H9 (cell line): ENCODE results near the gene LRMDA. TPM values are rescaled to one million over a fixed set of nuclear protein-coding genes. Genes with fewer than 3 reads are reported as not detected.

ENCODE experiments used
- DNase-seq: peaks from one replicate; pipeline ENCODE4 v3.0.0-alpha.2; 2017
- H2AFZ ChIP-seq: one replicate; pipeline ENCODE4 v1.6.1; 2013; ENCODE audit warnings: mild to moderate bottlenecking, low read length, control low read depth, moderate library complexity
- H2AK5ac ChIP-seq: 2 replicates; pipeline ENCODE4 v1.6.1; 2013; ENCODE audit warnings: low read length, control low read depth, mixed read lengths; ENCODE audit not compliant: insufficient read length
- H2BK120ac ChIP-seq: one replicate; pipeline ENCODE4 v1.6.1; 2013; ENCODE audit warnings: low read depth, mild to moderate bottlenecking, low read length, control low read depth, inconsistent platforms; ENCODE audit not compliant: poor library complexity, severe bottlenecking
- H2BK12ac ChIP-seq: 2 replicates; pipeline ENCODE4 v1.6.1; 2013; ENCODE audit warnings: low read length, control low read depth, mixed read lengths, low read depth; ENCODE audit not compliant: insufficient read length
- H2BK15ac ChIP-seq: 2 replicates; pipeline ENCODE4 v1.6.1; 2013; ENCODE audit warnings: low read depth, low read length, control low read depth
- H2BK20ac ChIP-seq: one replicate; pipeline ENCODE4 v1.6.1; 2013; ENCODE audit warnings: low read depth, mild to moderate bottlenecking, low read length, control low read depth, inconsistent platforms; ENCODE audit not compliant: poor library complexity, severe bottlenecking
- H2BK5ac ChIP-seq: 2 replicates; pipeline ENCODE4 v1.6.1; 2013; ENCODE audit warnings: low read length, control low read depth, mixed read lengths; ENCODE audit not compliant: insufficient read length
- H3K14ac ChIP-seq: 2 replicates; pipeline ENCODE4 v1.6.1; 2013; ENCODE audit warnings: low read length, control low read depth; ENCODE audit not compliant: insufficient read depth
- H3K18ac ChIP-seq: 2 replicates; pipeline ENCODE4 v1.6.1; 2013; ENCODE audit warnings: low read depth, mild to moderate bottlenecking, mixed read lengths, low read length, control low read depth; ENCODE audit not compliant: insufficient read length
- H3K23ac ChIP-seq: 2 replicates; pipeline ENCODE4 v1.6.1; 2013; ENCODE audit warnings: low read length, control low read depth, mixed read lengths, low read depth; ENCODE audit not compliant: insufficient read length
- H3K23me2 ChIP-seq: 2 replicates; pipeline ENCODE4 v1.6.1; 2013; ENCODE audit warnings: low read depth, mild to moderate bottlenecking, mixed read lengths, low read length, control low read depth; ENCODE audit not compliant: insufficient read length, poor library complexity, severe bottlenecking
- H3K27ac ChIP-seq: 2 replicates; pipeline ENCODE4 v1.5.1; 2013; ENCODE audit warnings: low read length, control low read depth, mixed read lengths, low read depth; ENCODE audit not compliant: insufficient read length
- H3K27me3 ChIP-seq: 2 replicates; pipeline ENCODE4 v1.6.1; 2013; ENCODE audit warnings: low read length, control low read depth, inconsistent platforms; ENCODE audit not compliant: insufficient read depth
- H3K4ac ChIP-seq: 2 replicates; pipeline ENCODE4 v1.6.1; 2013; ENCODE audit warnings: low read depth, mild to moderate bottlenecking, control low read depth, inconsistent platforms, low read length, moderate library complexity
- H3K4me1 ChIP-seq: 2 replicates; pipeline ENCODE4 v1.6.1; 2013; ENCODE audit warnings: low read length, control low read depth, inconsistent platforms; ENCODE audit not compliant: insufficient read depth
- H3K4me2 ChIP-seq: 2 replicates; pipeline ENCODE4 v1.6.1; 2013; ENCODE audit warnings: low read length, control low read depth, mixed read lengths; ENCODE audit not compliant: insufficient read length, insufficient read depth
- H3K56ac ChIP-seq: 2 replicates; pipeline ENCODE4 v1.6.1; 2013; ENCODE audit warnings: low read depth, mild to moderate bottlenecking, mixed read lengths, low read length, control low read depth; ENCODE audit not compliant: insufficient read length
- H3K79me1 ChIP-seq: 2 replicates; pipeline ENCODE4 v1.6.1; 2013; ENCODE audit warnings: low read depth, mild to moderate bottlenecking, moderate library complexity, low read length, control low read depth, inconsistent platforms; ENCODE audit not compliant: insufficient read depth, poor library complexity, severe bottlenecking
- H3K79me2 ChIP-seq: 2 replicates; pipeline ENCODE4 v1.6.1; 2013; ENCODE audit warnings: low read length, control low read depth, inconsistent platforms; ENCODE audit not compliant: insufficient read depth
- H3K9ac ChIP-seq: 2 replicates; pipeline ENCODE4 v1.6.1; 2013; ENCODE audit warnings: low read length, control low read depth, mixed read lengths; ENCODE audit not compliant: insufficient read length; ENCODE audit errors: extremely low read depth
- H3K9me3 ChIP-seq: one replicate; pipeline ENCODE4 v1.6.1; 2013; ENCODE audit warnings: low read depth, low read length, inconsistent platforms; ENCODE audit not compliant: control insufficient read depth
- H3T11ph ChIP-seq: one replicate; pipeline ENCODE4 v1.6.1; 2013; ENCODE audit warnings: mild to moderate bottlenecking, low read length, control low read depth, inconsistent platforms
- H4K20me1 ChIP-seq: one replicate; pipeline ENCODE4 v1.6.1; 2013; ENCODE audit not compliant: control insufficient read depth, insufficient read length, insufficient read depth
- H4K5ac ChIP-seq: 2 replicates; pipeline ENCODE4 v1.6.1; 2013; ENCODE audit warnings: low read depth, mild to moderate bottlenecking, mixed read lengths, low read length, control low read depth; ENCODE audit not compliant: insufficient read length
- H4K8ac ChIP-seq: replicated peaks from 2 replicates; pipeline ENCODE4 v1.6.1; 2013; ENCODE audit warnings: low read length, control low read depth, mixed read lengths, low read depth; ENCODE audit not compliant: insufficient read length
- H4K91ac ChIP-seq: 2 replicates; pipeline ENCODE4 v1.6.1; 2013; ENCODE audit warnings: low read depth, mild to moderate bottlenecking, moderate library complexity, mixed read lengths, low read length, control low read depth; ENCODE audit not compliant: insufficient read length
- H3K27ac Mint-ChIP-seq, 3 experiments: 2 replicates in 2 of 3; 3 replicates in 1 of 3; pipeline ENCODE4 v1.8.0; 2020 to 2021; ENCODE audit warnings: mixed read lengths in 3 of 3, mild to moderate bottlenecking in 1 of 3, moderate library complexity in 1 of 3
- H3K27me3 Mint-ChIP-seq: 2 replicates; pipeline ENCODE4 v1.8.0; 2021; ENCODE audit warnings: low read depth, mild to moderate bottlenecking, moderate library complexity, mixed read lengths
- H3K36me3 Mint-ChIP-seq, 3 experiments: 2 replicates in 2 of 3; 3 replicates in 1 of 3; pipeline ENCODE4 v1.8.0; 2020 to 2021; ENCODE audit warnings: low read depth in 3 of 3, mixed read lengths in 3 of 3; ENCODE audit not compliant: insufficient read depth in 1 of 3
- H3K4me1 Mint-ChIP-seq, 2 experiments: 2 replicates each; pipeline ENCODE4 v1.8.0; 2020; ENCODE audit warnings: mixed read lengths in 2 of 2
- H3K4me3 Mint-ChIP-seq, 2 experiments: 2 replicates in 1 of 2; 3 replicates in 1 of 2; pipeline ENCODE4 v1.8.0; 2020 to 2021; ENCODE audit warnings: mild to moderate bottlenecking in 2 of 2, mixed read lengths in 2 of 2, moderate library complexity in 1 of 2
- H3K9me3 Mint-ChIP-seq, 2 experiments: 2 replicates in 1 of 2; 3 replicates in 1 of 2; pipeline ENCODE4 v1.8.0; 2020; ENCODE audit warnings: mild to moderate bottlenecking in 2 of 2, mixed read lengths in 2 of 2, moderate library complexity in 1 of 2
- CTCF ChIP-seq: fragments of 200-600 bp; sonication (generic); conservative IDR thresholded peaks from 3 replicates; pipeline ENCODE4 v1.8.0; 2021; ENCODE audit warnings: antibody characterized with exemption, mild to moderate bottlenecking
- WGBS: extraction: QIAGEN DNeasy Blood & Tissue Kit; methylation state at CpG from one replicate; pipeline ENCODE4 v1.1.7; 2013; ENCODE audit warnings: missing lambda C conversion rate, low lambda C conversion rate, mixed read lengths; ENCODE audit not compliant: insufficient read length; ENCODE audit errors: extremely low coverage; 5-methylcytosine and 5-hydroxymethylcytosine counted together
- total RNA-seq: library from RNA; stranded (reverse); gene quantifications from 2 replicates; pipeline ENCODE4 v1.2.1, GENCODE V29; 2021

Gene LRMDA
- total RNA-seq, 1 experiment from 2014 or later = 1.8 TPM

- Histone ChIP-seq H3K79me2 (no peaks in the 10 kb centered on the region), H2AK5ac (no peak overlapping the region), H3K56ac (no peak overlapping the region), H4K20me1 (no peaks in the 10 kb centered on the region), H2AFZ (no peak overlapping the region), H3K18ac (no peak overlapping the region), H4K8ac (no peak overlapping the region), H3K27me3 (no peaks in the 10 kb centered on the region), H3K23me2 (no peaks in the 10 kb centered on the region), H2BK5ac (no peak overlapping the region), H3K4me1 (no peaks in the 10 kb centered on the region), H4K5ac (no peak overlapping the region), H3K14ac (no peak overlapping the region), H2BK15ac (no peak overlapping the region), H2BK12ac (no peak overlapping the region), H3K9ac (no peak overlapping the region), H3K27ac (no peak overlapping the region), H3K4me2 (no peak overlapping the region), H2BK120ac (no peak overlapping the region), H4K91ac (no peak overlapping the region), H3K23ac (no peak overlapping the region), H3K4ac (no peak overlapping the region), H3T11ph (no peak overlapping the region), H3K79me1 (no peaks in the 10 kb centered on the region), H2BK20ac (no peak overlapping the region), H3K9me3 (no peaks in the 10 kb centered on the region)
- no peak for TF ChIP-seq CTCF
- Mint-ChIP-seq H3K27ac (no peak overlapping the region), H3K9me3 (no peaks in the 10 kb centered on the region), H3K4me3 (no peak overlapping the region), H3K4me1 (peaks cover 0 to 4% of the 10 kb centered on the region in 2 experiments; a peak in 1 of 4 replicates), H3K36me3 (no peaks in the 10 kb centered on the region; a peak in 1 of 7 replicates), H3K27me3 (peaks cover 15% of the 10 kb centered on the region)
- WGBS = no CpG with 5 or more reads among the region's 2 CpGs
- no peak for DNase-seq
Measured at GRCh38 chr10:75634947-75635346, 203.5 kb downstream of the LRMDA start.
